ENCODE data around the gene ENTPD5.

The ENTPD5 gene, protein sequence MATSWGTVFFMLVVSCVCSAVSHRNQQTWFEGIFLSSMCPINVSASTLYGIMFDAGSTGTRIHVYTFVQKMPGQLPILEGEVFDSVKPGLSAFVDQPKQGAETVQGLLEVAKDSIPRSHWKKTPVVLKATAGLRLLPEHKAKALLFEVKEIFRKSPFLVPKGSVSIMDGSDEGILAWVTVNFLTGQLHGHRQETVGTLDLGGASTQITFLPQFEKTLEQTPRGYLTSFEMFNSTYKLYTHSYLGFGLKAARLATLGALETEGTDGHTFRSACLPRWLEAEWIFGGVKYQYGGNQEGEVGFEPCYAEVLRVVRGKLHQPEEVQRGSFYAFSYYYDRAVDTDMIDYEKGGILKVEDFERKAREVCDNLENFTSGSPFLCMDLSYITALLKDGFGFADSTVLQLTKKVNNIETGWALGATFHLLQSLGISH
- total RNA-seq = 8.7 to 15.3 reads per million in 2 donors

DNA sequence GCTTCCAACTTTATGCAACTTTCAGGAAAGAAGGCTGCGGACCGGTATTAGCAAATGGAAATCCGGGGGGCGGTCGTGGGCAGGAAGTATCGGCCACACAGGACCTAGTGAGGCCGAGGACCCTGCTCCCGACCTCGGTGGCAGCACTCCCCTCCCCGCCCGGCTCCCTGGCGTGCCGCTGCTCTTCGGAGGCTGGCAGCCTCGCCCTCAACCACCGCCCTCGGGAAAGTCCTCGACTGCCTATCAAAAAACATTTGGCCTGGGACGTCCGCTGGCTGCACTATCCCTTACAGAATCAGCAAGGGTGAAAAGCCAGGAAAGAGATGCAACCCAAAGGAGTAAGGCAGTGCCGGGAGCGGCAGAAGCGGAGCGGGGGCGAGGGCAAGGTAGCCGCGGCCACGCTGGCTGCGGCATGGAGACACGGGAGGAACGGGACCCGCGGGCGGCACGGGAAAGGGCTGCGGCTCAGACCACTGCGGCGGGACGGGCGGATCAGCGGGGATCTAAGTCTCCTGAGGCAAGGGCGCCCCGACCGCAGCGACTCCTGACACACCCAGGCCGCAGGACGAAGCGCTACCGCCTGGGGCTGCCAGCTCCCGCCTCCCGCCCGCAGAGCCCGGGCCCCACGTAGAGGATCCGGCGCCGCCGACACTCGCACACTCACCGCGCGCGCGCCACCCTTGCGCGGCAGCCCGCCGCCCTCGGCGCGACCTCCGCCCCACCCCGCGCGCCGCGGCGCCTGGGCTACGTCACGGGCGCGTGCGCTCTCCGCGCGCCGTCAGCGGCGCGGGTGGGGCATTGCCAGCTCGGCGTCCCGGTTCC, at the start of gene ENTPD5, which contains the start of gene BBOF1:
Gene ENTPD5, minus strand, starts transcription at position 703 of the 822 bp plus-strand sequence. CDS start 31,186 bp downstream, outside the sequence.
Gene BBOF1, plus strand, starts transcription at position 764 of the 822 bp plus-strand sequence. CDS start 130 bp downstream, outside the sequence.
- DNase-seq = peak; percentile 72 to 93 (median 84)

DNA sequence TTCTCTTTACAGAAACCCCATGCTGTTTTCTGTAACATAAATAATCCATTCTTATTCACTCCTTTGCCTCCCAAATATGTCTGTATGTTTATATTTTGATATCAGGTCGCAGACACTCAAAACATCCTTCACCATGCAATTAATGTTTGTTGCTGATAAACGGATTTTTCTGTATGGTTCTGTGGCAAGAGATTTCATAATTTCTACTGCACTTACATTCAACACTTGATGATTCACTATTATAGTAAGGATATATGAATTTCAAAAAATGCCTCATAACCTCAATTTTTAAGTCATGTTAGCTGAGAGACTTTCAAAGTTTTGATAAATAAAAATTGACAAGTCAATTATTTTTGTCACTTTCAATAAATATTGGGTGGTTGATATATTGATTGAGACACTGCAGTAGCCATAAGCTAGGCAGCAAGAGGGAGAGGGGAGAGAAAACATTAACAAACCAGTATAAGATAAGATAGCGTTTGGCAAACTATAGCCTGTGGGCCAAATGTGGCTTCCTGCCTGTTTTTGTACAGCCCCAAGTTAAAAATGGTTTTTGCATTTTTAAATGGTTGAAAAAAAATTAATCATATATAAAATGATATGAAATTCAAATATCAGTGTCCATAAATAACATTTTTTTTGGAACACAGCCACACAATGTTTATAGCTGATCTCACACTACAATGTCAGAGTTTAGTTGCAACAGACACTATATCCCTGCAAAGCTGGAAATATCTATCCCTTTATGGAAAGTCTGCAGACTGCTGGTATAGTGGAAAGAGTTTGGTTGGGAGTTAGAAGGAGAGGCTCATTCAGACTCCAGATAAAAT, 46.9 kb upstream of the ENTPD5 start:
- DNase-seq = no peak

DNA sequence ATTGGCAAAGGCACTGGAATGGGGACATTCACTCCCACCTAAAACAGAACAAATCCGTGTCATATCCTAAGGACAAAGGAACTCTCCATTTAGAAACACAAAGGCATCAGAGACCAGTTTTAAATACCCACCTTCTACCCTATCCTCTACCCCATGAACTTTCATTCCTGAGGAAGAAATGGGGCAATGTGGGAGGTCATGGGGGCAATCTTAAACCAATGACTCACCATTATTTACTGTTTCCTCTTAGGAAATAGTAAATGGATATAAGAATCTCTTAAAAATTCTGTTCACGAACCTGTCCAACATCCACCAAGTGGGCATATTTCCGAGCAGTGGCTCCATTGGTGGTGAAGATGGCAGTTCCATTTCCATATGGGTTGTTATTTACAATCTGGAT, 45.8 kb upstream of the ENTPD5 start:
- no peak for DNase-seq

DNA sequence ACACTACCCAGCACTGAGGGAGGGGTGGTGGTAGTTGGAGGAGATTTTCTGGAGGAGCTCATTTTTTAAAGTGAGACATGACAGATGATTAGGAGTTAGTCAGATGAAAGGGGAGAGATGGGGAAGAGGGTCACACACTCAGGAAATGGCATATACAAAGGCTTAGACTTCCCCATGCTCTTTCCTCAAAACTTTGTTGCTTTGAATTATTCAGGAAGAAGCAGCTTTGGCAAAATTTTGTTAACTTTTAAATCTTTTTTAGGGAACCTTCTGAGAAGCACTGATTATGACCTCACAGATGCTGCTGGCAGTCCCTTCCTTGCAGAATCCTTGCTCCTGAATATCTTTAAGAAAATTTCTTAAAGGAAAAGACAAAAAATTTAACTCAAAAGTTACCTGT, 45.3 kb upstream of the ENTPD5 start:
- no peak for DNase-seq

DNA sequence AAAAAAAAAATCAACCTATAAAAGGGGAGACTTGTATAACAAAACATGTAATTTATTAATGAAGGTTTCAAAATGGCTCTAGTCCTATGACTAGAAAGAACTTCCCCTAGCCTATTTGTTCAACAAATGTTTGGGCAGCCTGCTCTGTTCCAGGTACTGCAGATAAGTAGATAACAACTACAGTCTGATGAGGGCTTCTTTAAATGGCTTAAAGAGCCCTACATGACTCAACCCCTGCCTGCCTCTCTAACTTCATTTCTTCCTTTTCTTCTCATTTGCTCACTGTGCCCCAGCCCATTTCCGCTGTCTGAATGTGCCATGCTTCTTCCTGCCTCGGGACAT, 43.7 kb upstream of the ENTPD5 start:
- DNase-seq = peak in 1 of 5 experiments; percentile 11

DNA sequence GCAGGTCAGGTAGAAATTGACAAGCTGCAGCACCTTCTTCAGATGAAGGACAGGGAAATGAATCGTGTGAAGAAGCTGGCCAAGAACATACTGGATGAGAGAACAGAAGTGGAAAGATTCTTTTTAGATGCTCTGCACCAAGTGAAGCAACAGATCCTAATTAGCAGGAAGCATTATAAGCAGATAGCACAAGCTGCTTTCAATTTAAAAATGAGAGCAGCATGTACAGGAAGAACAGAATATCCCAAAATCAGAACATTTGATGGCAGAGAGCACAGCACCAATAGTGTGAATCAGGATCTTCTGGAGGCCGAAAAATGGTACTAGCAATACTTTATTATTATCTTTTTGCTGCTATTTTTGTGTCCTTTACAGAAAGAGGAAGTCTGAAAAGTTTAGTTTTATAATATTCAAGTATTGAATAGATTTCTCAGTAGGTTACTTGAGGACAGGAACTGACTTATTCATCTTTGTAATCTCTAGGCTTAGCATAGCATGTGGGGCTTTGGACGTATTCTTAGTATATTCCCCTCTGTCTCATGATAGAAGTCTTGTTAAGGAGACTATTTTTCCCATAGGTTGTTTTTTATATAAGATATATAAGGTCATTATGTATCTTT, 30.9 kb upstream of the ENTPD5 start:
- no peak for DNase-seq

DNA sequence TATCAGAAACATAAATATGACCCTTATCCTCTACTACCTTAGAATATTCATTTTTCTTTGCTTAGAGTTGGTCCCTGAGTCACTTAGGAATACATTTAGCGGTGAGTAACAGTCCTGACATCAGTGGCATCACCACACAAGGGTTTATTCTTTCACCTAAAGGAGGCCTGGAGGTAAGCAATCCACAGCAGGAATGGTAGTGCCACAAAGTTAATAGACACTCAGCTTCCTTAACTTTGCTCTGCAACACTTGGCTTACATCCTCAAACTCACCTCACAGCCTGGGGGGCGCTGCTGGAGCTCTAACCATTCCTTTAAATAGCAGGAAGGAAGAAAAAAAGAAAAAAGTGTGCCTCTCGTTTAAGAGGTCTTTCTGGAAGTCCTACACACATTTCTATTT, 29.2 kb upstream of the ENTPD5 start:
- DNase-seq = no peak

DNA sequence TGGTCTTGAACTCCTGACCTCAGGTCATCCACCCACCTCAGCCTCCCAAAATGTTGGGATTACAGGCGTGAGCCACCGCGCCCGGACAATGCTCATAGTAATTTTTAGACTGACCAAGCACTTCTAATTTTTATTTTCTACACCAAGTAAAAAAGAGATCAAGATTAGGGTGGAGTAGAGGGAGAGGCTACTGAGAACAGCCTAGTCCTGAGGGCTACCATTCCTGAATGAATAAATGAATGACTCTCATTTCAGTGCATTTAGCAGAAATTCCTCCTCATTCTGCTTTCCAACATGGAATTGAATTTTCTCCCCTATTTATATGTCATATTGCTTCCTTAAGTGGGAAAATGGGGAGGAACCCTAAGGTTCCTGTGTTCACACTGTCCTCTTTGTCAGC, 26.4 kb upstream of the ENTPD5 start:
- no peak for DNase-seq

DNA sequence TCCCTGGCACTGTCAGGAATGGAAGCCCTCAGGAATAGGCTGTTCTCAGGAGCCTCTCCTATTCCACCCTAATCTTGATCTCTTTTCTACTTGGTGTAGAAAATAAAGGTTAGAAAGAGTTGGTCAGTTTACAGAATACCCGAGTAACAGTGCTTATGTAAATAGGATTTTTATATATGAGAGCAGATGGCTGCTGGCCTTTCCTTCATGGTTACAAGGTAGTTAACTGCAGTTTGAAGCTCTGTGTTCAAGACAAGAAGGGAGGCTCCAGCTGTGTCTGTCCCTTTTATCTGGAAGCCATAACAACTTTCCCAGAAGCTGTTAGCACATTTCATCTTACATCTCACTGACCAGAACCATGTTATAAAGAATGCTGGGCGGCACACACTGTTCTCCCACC, 23.2 kb upstream of the ENTPD5 start:
- no peak for DNase-seq

DNA sequence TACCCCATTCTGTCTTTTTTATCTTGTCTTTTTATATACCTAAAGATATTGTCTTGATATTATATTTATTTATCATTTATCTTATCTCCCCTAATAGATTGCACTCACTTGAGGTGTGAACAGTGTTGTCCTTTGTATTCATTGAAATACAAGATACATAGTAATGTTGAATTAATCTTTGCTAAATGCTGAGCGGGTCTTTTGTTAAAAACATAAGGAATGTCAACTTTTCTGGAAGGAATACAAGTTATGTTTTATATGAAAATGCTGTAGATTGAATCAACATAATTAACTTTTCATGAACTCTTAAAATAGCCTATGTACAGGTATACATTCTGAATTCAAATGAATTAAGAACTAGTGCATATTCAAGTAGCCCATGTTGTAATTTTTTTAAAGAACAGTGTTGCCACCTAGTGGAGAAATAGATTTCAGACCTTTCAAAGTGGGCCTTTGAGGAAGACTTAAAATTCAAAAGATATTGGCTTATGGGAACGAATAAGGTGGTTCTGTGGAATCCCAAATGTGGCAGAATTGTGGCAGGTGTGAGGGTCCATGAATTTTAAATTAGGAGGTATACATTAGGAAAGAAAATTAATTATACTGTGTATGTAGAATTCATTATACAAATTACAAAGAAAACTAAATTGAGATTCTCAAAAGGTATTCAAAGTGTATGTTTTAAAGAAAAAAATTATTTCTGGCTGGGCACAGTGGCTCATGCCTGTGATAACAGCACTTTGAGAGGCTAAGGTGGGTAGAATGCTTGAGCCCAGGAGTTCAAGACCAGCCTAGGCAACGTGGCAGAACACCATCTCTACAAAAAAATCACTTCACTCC, 19.2 kb upstream of the ENTPD5 start:
- DNase-seq = peak in 2 of 5 experiments; percentile 21 to 60

DNA sequence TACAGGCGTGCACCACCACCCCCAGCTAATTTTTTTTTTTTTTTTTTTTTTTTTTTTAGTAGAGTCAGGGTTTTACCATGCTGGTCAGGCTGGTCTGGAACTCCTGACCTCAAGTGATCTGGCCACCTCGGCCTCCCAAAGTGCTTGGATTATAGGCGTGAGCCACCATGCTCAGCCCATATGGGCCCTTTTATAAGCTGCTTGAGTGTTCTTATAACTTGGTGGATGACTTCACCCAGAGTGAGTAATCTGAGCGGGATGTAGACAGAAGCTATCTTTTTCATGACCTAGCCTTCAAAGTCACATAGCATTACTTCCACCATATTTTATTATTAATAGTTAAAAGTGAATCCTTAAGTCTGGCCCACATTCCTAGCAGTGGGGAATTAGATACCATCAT, 16.5 kb upstream of the ENTPD5 start:
- DNase-seq = no peak

DNA sequence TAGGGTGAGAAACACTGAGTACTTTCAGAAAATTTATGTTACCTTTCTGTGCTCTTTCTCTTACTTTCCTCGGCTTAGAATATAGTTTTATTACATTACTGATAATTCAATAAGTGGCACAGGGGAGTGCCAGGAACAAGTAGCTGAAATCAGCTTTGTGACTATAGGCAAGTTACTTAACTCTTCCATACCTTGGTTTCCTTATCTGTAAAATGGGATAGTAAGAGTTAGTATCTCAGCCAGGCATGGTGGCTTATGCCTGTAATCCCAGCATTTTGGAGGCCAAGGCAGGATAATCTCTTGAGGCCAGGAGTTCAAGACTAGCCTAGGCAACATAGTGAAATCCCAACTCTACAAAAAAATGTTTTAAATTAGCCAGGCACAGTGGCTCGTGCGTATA, 15.5 kb upstream of the ENTPD5 start:
- no peak for DNase-seq

DNA sequence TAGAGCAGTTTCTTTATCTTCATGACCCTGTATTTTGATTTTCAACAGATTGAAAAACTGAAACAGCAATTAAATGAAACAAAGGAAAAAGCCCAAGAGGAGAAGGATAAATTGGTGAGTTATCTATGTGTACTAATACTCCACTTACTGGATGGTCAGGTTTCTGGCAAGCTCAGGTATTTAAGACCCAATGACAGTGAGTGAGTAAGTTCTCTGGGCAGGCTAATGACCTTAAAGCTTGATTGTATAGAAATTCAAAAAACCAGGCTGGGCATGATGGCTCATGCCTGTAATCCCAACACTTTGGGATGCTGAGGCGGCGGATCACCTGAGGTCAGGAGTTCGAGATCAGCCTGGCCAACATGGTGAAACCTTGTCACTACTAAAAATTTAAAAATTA, 10.0 kb upstream of the ENTPD5 start:
- no peak for DNase-seq

DNA sequence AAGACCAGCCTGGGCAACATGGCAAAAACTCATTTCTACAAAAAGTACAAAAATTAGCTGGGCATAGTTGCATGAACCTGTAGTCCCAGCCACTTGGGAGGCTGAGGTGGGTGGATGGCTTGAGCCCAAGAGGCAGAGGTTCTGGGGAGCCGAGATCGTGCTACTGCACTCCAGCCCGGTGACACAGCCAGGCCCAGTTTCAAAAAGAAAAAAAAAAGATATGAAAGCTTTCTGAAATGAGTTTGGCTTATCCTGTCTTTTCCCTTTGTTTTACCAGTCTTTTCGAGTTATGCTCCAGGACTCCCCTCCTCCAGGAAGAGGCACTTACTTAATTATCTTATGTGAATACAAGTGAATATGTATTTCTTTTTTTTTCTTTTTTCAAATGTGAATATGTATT, 3.3 kb upstream of the ENTPD5 start:
- no peak for DNase-seq

DNA sequence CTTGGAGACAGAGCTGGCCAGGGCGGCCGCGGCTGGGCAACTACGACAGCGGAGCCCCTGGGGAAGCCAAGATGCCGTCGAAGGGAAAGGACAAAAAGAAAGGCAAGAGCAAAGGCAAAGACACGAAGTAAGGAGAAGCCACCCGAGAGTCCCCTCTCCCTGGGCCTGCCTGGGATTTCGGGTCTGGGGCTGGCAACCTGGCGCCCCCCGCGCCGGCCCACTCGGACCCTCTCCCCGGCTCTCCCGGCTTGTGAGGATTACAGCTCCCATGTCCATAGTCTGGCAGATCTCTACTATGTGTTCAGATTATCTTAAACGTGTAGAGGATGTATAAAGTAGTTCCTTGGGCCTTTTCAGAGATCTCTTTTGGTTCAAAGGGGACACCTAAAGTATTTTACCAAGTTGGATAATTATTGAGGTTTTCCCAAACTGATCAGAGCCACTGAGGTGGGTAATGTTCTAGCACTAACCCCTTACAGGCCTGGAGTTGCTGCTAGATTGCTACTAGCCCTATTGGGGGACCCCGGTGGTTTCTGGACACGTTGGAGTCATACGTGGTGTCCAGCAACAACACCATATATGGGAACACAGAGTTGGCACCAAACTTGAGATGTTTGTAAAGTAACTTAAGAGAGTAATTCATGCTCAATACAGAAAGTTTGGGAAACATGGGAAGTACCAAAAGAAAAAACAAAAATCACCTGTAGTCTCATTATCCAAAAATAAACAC, 485 bp upstream of the ENTPD5 start:
- no peak for DNase-seq

DNA sequence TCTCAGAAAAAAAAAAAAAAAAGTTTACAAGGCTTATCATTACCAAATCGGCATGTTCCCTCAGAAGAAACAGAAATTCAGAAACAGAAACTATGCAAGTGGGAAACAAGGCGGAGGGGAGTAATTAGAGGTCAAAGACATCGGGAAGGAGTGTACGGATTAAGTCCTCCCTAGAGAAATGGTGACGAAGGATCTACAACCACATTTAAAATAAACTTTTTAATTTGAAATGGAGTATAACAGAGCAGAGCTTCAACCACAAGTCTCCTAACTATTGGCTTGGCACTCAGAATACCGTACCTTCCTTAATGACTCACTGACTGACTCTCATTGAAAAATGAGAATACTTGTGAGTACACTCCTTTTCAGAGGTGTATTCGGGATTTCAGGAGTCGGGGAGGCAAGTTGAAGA, 908 bp downstream of the ENTPD5 start:
- DNase-seq = peak in 2 of 5 experiments; percentile 9 to 47

DNA sequence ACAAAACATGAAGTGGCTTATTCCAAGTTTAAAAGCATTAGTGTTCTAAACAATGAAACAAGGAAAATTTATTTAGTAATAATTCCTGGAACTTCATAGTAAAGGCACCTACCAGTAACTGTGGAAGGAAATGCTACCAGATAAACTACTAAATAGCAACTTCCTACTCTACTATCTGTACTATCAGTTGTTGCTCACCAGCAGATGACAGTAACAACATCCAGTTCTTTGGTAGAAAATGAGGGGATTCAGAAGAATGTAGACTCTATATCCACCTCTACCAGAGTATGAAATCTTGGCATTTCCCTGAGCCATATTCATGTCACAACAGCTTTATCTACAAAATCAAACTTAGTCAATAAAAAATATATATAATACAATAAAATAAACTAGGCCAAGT, 3.1 kb downstream of the ENTPD5 start:
- DNase-seq = no peak

DNA sequence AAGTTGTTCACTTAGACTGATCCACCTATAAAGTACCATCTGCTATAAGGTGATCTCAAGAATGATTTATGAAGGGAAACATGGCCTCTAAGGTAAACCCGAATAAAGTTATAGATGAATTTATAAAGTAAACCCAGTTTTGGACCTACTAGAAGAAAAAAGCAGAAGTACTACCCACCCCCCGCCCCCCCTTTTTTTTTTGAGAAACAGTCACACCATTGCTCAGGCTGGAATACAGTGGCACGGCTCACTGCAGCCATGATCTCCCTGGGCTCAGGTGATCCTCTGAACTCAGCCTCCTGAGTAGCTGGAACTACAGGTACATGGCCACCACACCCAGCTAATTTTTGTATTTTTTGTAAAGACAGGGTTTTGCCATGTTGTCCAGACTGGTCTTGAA, 3.9 kb downstream of the ENTPD5 start:
- no peak for DNase-seq

DNA sequence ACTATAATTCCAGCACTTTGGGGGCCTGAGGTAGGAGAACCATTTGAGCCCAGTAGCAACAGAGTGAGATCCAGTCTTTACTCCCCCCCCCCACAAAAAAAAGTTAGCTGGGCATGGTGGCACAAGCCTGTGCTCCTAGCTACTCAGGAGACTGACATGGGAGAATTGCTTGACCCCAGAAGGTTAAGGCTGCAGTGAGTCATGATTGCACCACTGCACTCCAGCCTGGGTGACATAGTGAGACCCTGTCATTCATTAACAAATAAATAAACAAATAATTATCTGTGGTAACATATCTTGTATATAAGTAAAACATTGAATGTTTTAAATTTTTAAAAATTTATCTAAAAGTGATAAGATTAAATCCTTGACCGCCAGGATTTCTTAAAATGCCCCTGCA, 4.8 kb downstream of the ENTPD5 start:
- DNase-seq = no peak

DNA sequence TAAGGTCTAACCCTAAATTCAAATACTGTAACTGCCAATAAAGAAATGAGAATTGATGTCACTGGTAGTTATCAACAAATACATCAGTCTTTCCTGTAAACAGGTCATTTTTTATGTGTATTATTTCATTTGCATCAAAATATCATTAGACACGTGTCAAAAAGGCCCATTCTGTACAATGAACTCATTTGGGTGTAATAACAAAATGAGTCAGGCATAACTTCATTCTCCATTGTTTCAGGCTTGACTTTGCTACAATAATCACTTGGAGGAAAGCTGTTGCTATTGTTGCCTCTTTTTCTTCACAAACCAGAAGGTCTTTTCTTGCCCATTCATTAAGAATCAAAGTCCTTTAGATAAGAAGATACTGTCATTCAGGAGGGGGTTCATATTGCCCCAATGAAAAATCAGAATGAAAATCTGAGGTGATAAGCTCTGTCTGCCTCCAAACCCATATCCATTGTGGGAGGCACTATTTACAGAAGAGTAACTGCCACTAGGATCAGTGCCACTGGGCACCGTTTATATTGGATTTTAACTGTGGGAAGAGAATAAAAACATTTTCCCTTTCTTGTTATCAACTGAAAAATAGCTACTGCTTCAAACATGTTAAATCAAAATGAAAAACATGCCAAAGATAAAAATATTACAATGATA, 10.1 kb downstream of the ENTPD5 start:
- no peak for DNase-seq

All from T-helper 2 cell (primary cell).